A549 treated with RU486 at 1 μM for 4 hours (cell line): ENCODE measurements around the gene INO80. TPM values are rescaled to one million over a fixed set of nuclear protein-coding genes. Genes with fewer than 3 reads are reported as not detected.

Experiments
- total RNA-seq: library from RNA; stranded (reverse); fragments of 200-300 nt; extraction: Qiagen RNA extraction; gene quantifications from 5 replicates; pipeline ENCODE4 v1.2.3, GENCODE V29; 2022; ENCODE audit warnings: low read depth

INO80 gene, protein sequence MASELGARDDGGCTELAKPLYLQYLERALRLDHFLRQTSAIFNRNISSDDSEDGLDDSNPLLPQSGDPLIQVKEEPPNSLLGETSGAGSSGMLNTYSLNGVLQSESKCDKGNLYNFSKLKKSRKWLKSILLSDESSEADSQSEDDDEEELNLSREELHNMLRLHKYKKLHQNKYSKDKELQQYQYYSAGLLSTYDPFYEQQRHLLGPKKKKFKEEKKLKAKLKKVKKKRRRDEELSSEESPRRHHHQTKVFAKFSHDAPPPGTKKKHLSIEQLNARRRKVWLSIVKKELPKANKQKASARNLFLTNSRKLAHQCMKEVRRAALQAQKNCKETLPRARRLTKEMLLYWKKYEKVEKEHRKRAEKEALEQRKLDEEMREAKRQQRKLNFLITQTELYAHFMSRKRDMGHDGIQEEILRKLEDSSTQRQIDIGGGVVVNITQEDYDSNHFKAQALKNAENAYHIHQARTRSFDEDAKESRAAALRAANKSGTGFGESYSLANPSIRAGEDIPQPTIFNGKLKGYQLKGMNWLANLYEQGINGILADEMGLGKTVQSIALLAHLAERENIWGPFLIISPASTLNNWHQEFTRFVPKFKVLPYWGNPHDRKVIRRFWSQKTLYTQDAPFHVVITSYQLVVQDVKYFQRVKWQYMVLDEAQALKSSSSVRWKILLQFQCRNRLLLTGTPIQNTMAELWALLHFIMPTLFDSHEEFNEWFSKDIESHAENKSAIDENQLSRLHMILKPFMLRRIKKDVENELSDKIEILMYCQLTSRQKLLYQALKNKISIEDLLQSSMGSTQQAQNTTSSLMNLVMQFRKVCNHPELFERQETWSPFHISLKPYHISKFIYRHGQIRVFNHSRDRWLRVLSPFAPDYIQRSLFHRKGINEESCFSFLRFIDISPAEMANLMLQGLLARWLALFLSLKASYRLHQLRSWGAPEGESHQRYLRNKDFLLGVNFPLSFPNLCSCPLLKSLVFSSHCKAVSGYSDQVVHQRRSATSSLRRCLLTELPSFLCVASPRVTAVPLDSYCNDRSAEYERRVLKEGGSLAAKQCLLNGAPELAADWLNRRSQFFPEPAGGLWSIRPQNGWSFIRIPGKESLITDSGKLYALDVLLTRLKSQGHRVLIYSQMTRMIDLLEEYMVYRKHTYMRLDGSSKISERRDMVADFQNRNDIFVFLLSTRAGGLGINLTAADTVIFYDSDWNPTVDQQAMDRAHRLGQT (N-terminal part only)
- total RNA-seq, result 10.9 to 17.3 TPM (median 13.6 TPM) in 5 replicates

DNA sequence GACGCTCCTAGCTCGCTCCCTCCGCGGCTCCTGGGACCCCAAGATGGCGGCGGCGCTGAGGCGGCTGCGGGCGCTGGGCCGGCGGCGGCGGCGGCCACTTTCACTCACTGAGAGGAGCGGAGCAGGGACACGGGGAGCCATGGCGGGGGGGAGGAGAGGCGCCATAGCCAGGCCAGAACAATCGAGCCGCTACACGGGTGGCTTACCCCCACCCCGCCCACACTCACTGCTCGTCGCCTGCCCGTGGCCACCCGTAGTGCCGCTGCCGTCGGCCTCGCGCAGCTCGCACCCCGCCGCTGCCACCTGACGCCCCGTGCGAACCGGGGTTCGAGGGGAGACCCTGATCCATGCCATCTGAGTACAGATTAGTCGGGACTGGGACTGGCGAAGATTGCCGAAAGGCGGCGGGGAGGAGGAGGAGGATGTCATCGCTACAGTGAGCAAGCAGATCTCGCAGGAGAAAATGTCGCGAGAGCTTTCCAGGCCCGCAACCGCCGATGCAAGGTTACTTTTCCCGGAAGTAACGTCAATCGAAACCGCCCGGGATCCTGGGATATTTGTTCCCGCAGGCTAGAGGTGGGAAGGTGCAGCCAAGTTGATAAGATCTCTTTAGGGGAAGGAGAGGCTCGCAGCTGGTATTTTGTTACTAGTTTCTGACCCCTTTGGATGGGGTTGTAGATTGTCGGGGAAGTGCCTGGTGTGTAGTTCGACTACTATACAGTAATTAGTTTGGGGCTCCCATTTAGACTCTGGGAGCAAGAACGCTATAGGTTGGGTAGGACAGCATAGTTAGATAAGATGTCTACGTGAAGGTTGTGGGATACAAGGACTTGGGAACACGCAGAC lies at the start of gene INO80:
INO80 (minus strand) TSS at position 165 of the 846 bp plus-strand sequence. CDS start 19,970 bp downstream, outside the sequence.

DNA sequence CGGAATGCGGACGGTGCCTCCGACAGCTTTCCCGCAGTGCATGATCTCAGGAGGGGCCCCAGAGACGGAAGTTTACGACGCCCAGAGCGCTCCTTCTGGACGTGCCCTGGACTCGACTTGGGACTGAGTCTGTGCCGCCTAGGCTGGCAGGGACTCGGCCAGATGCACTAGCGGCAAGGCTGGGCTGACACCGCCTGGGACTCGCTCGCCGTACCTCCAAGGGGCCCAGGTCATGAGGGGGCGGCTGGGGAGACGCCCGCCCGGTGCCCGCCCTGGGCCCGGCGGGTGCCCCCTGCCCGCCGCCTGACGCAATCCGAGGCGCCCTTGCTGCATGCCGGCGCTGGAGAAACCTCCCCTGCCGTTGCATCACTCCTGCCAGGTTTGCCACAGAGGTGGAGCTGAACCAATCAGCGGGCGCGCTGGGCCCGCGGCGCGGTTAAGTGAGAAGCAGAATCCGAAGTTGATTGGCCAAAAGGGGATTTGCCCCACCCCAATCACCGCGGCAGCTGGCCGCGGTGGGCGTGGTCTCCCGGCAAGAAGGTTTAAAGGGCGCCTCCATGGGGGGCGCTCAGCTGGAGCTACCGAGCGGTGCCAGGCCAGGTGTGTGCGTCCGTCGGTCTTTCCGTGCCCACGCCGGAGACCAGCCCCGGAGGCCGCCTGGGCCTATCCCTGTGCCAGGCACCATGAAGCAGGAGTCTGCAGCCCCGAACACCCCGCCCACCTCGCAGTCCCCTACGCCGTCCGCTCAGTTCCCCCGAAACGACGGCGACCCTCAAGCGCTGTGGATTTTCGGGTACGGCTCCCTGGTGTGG lies 163.0 kb downstream of the INO80 start, which contains the start of gene CHAC1:
CHAC1 (plus strand) TSS at position 571 of the 812 bp plus-strand sequence; CDS start at position 684, 113 bp downstream.

Other genes starting within 250 kb of the INO80 start
- gene RHOV, start 242.0 kb downstream of the INO80 start, total RNA-seq, result 4.7 to 7.6 TPM (median 6.4 TPM) in 5 replicates
- 19.3 to 25.4 TPM (median 23.0 TPM) in 5 replicates for gene VPS18, start 221.8 kb downstream of the INO80 start, total RNA-seq
- gene DLL4, start 186.9 kb downstream of the INO80 start, total RNA-seq, result 0.35 to 0.81 TPM (median 0.67 TPM) in 5 replicates
- 3.0 to 7.5 TPM (median 4.8 TPM) in 5 replicates for gene CHAC1, start 162.8 kb downstream of the INO80 start, total RNA-seq
- gene EXD1, start 114.5 kb upstream of the INO80 start, total RNA-seq, result not detected in 5 replicates
- gene CHP1, start 115.0 kb upstream of the INO80 start, total RNA-seq, result 52.0 to 76.1 TPM (median 52.4 TPM) in 5 replicates
- 10.5 to 16.8 TPM (median 14.2 TPM) in 5 replicates for gene OIP5, start 216.3 kb upstream of the INO80 start, total RNA-seq
- gene NUSAP1, start 216.6 kb upstream of the INO80 start, total RNA-seq, result 69.7 to 89.0 TPM (median 73.1 TPM) in 5 replicates